Measurements from ENCODE around the gene MX1. TPM values are rescaled to one million over a fixed set of nuclear protein-coding genes. Genes with fewer than 3 reads are reported as not detected.

The MX1 gene
- total and polyA plus RNA-seq, 2 donors (not counting 1 experiment from before 2014, with no cell fraction given) = 10.3 to 17.5 TPM

GRCh38 chr21:41379901-41380300 is 46.1 kb upstream of the MX1 start:
- Histone ChIP-seq H3K4me1 (ENCODE audit: control insufficient read depth, extremely low read depth, insufficient read depth, low read length) (no peaks in the 10 kb centered on the region), H2AFZ (ENCODE audit: low read length) (no peak overlapping the region), H3K36me3 (ENCODE audit: control insufficient read depth, insufficient read depth, low read length) (no peaks in the 10 kb centered on the region), H3K79me2 (ENCODE audit: control insufficient read depth, insufficient read depth, low read length) (no peaks in the 10 kb centered on the region), H3K9ac (ENCODE audit: insufficient read depth, low read length) (no peak overlapping the region), H3K27me3 (ENCODE audit: control insufficient read depth, insufficient read depth, low read length) (no peaks in the 10 kb centered on the region), H3K27ac (ENCODE audit: insufficient read depth, low read length) (no peak overlapping the region), H3K4me2 (ENCODE audit: extremely low read depth, insufficient read depth, low read length) (no peak overlapping the region), H4K20me1 (ENCODE audit: control insufficient read depth, extremely low read depth, insufficient read depth, low read length) (no peaks in the 10 kb centered on the region), H3K9me3 (ENCODE audit: control insufficient read depth, insufficient read depth, low read depth, low read length) (no peaks in the 10 kb centered on the region), H3K4me3 (replicated peaks in 1 of 4; ENCODE audit: control extremely low read depth in 1 of 4, insufficient read depth in 1 of 4, low read depth in 3 of 4, low read length in 4 of 4) (no peak overlapping the region)
- no peak for TF ChIP-seq CTCF (conservative IDR thresholded peaks at IDR 0.05 in 1 of 2, IDR thresholded peaks at IDR 0.05 in 1 of 2; ENCODE audit: low read depth in 1 of 2, low read length in 2 of 2)
- no peak for TF ChIP-seq EZH2 (IDR thresholded peaks at IDR 0.05; ENCODE audit: low read length, missing control alignments)
- DNase-seq (ENCODE audit: low read depth in 2 of 2) = no peak

- no peaks in the 10 kb centered on the region for H3K9me3 ChIP-seq (ENCODE audit: control insufficient read depth, insufficient read depth, low read depth, low read length)
- H3K79me2 ChIP-seq (ENCODE audit: control insufficient read depth, insufficient read depth, low read length) = no peaks in the 10 kb centered on the region
- no peak overlapping the region for H2AFZ ChIP-seq (ENCODE audit: low read length)
- no peaks in the 10 kb centered on the region for H3K36me3 ChIP-seq (ENCODE audit: control insufficient read depth, insufficient read depth, low read length)
- DNase-seq (ENCODE audit: low read depth in 2 of 2) = no peak
- H3K9ac ChIP-seq (ENCODE audit: insufficient read depth, low read length) = no peak overlapping the region
- no peak overlapping the region for H3K27ac ChIP-seq (ENCODE audit: insufficient read depth, low read length)
- H3K4me2 ChIP-seq (ENCODE audit: extremely low read depth, insufficient read depth, low read length) = no peak overlapping the region
- no peaks in the 10 kb centered on the region for H3K27me3 ChIP-seq (ENCODE audit: control insufficient read depth, insufficient read depth, low read length)
- TF ChIP-seq CTCF (conservative IDR thresholded peaks at IDR 0.05 in 1 of 2, IDR thresholded peaks at IDR 0.05 in 1 of 2; ENCODE audit: low read depth in 1 of 2, low read length in 2 of 2) = no peak
- no peak for TF ChIP-seq EZH2 (IDR thresholded peaks at IDR 0.05; ENCODE audit: low read length, missing control alignments)
- H4K20me1 ChIP-seq (ENCODE audit: control insufficient read depth, extremely low read depth, insufficient read depth, low read length) = no peaks in the 10 kb centered on the region
- no peak overlapping the region for H3K4me3 ChIP-seq (replicated peaks in 1 of 4; ENCODE audit: control extremely low read depth in 1 of 4, insufficient read depth in 1 of 4, low read depth in 3 of 4, low read length in 4 of 4)
- H3K4me1 ChIP-seq (ENCODE audit: control insufficient read depth, extremely low read depth, insufficient read depth, low read length) = no peaks in the 10 kb centered on the region
These were observed 44.3 kb upstream of the MX1 start for GRCh38 chr21:41381731-41382130.

- H4K20me1 ChIP-seq (ENCODE audit: control insufficient read depth, extremely low read depth, insufficient read depth, low read length) = no peaks in the 10 kb centered on the region
- no peaks in the 10 kb centered on the region for H3K79me2 ChIP-seq (ENCODE audit: control insufficient read depth, insufficient read depth, low read length)
- H3K27me3 ChIP-seq (ENCODE audit: control insufficient read depth, insufficient read depth, low read length) = no peaks in the 10 kb centered on the region
- H3K27ac ChIP-seq (ENCODE audit: insufficient read depth, low read length) = no peak overlapping the region
- H3K4me1 ChIP-seq (ENCODE audit: control insufficient read depth, extremely low read depth, insufficient read depth, low read length) = no peaks in the 10 kb centered on the region
- H3K4me2 ChIP-seq (ENCODE audit: extremely low read depth, insufficient read depth, low read length) = no peak overlapping the region
- DNase-seq (ENCODE audit: low read depth in 2 of 2) = no peak
- H3K9me3 ChIP-seq (ENCODE audit: control insufficient read depth, insufficient read depth, low read depth, low read length) = no peaks in the 10 kb centered on the region
- TF ChIP-seq CTCF (conservative IDR thresholded peaks at IDR 0.05 in 1 of 2, IDR thresholded peaks at IDR 0.05 in 1 of 2; ENCODE audit: low read depth in 1 of 2, low read length in 2 of 2) (no peak), EZH2 (IDR thresholded peaks at IDR 0.05; ENCODE audit: low read length, missing control alignments) (no peak)
- no peaks in the 10 kb centered on the region for H3K36me3 ChIP-seq (ENCODE audit: control insufficient read depth, insufficient read depth, low read length)
- no peak overlapping the region for H2AFZ ChIP-seq (ENCODE audit: low read length)
- no peak overlapping the region for H3K4me3 ChIP-seq (replicated peaks in 1 of 4; ENCODE audit: control extremely low read depth in 1 of 4, insufficient read depth in 1 of 4, low read depth in 3 of 4, low read length in 4 of 4)
- no peak overlapping the region for H3K9ac ChIP-seq (ENCODE audit: insufficient read depth, low read length)
These were observed 38.8 kb upstream of the MX1 start for GRCh38 chr21:41387042-41387819.
